H1 (cell line): Measurements from ENCODE around the gene PDGFB. TPM values are rescaled to one million over a fixed set of nuclear protein-coding genes. Genes with fewer than 3 reads are reported as not detected.

Source experiments
- ASH2L ChIP-seq: fragments of 200-600, 300-600 bp; sonication (generic); IDR thresholded peaks from one replicate; pipeline ENCODE4 v1.7.1; 2017; ENCODE audit warnings: low read length
- BACH1 ChIP-seq: IDR thresholded peaks from 2 replicates; pipeline ENCODE4 v1.6.1; 2012; ENCODE audit warnings: low read length, improper control_type of control experiment
- BCL11A ChIP-seq, 2 experiments: IDR thresholded peaks; one replicate each; pipeline ENCODE4 v1.6.1; 2011; ENCODE audit warnings: low read depth in 2 of 2, low read length in 2 of 2, mild to moderate bottlenecking in 2 of 2
- BRCA1 ChIP-seq: IDR thresholded peaks from 2 replicates; pipeline ENCODE4 v1.6.1; 2012; ENCODE audit warnings: low read depth, low read length, improper control_type of control experiment
- CBX5 ChIP-seq: fragments of 300-800, 300-1000 bp; sonication (generic); IDR thresholded peaks from 2 replicates; pipeline ENCODE4 v1.7.1; 2016; ENCODE audit warnings: antibody characterized with exemption, low read length, low read depth
- CTBP2 ChIP-seq: IDR thresholded peaks from 2 replicates; pipeline ENCODE4 v1.7.0; 2011; ENCODE audit warnings: borderline replicate concordance, mild to moderate bottlenecking, moderate library complexity, mixed read lengths, low read length; ENCODE audit not compliant: insufficient read depth, insufficient read length
- E2F6 ChIP-seq: IDR thresholded peaks from 2 replicates; pipeline ENCODE4 v1.6.1; 2012; ENCODE audit warnings: inconsistent platforms
- EP300 ChIP-seq, 2 experiments: IDR thresholded peaks; 1 replicate in 1 of 2; 2 replicates in 1 of 2; pipeline ENCODE4 v1.6.1; 2011 to 2012; ENCODE audit warnings: low read depth in 2 of 2, low read length in 2 of 2, mild to moderate bottlenecking in 2 of 2, borderline replicate concordance in 1 of 2, inconsistent platforms in 1 of 2, moderate library complexity in 1 of 2
- EZH2 ChIP-seq: fragments of 200-600 bp; sonication (generic); IDR thresholded peaks from 2 replicates; pipeline ENCODE4 v1.7.1; 2012; ENCODE audit warnings: low read depth, mild to moderate bottlenecking, moderate library complexity, low read length, inconsistent platforms; ENCODE audit not compliant: severe bottlenecking
- FOSL1 ChIP-seq: IDR thresholded peaks from 2 replicates; pipeline ENCODE4 v1.6.1; 2011; ENCODE audit warnings: mild to moderate bottlenecking, low read depth, low read length, moderate library complexity; ENCODE audit not compliant: insufficient read depth
- KDM4A ChIP-seq: IDR thresholded peaks from one replicate; pipeline ENCODE4 v1.7.1; 2012; ENCODE audit warnings: low read depth, mild to moderate bottlenecking, moderate library complexity, low read length, inconsistent platforms; ENCODE audit not compliant: severe bottlenecking
- MAX ChIP-seq: IDR thresholded peaks from 2 replicates; pipeline ENCODE4 v1.6.1; 2012; ENCODE audit warnings: inconsistent platforms
- POLR2AphosphoS5 ChIP-seq: IDR thresholded peaks from 2 replicates; pipeline ENCODE4 v1.6.1; 2011; ENCODE audit warnings: low read depth, low read length
- POU5F1 ChIP-seq: IDR thresholded peaks from 2 replicates; pipeline ENCODE4 v1.6.1; 2011; ENCODE audit warnings: low read depth, mild to moderate bottlenecking, low read length, moderate library complexity
- RFX5 ChIP-seq: IDR thresholded peaks from 2 replicates; pipeline ENCODE4 v1.6.1; 2011; ENCODE audit warnings: low read depth, low read length, improper control_type of control experiment, borderline replicate concordance
- SIX5 ChIP-seq: IDR thresholded peaks from 2 replicates; pipeline ENCODE4 v1.6.1; 2011; ENCODE audit warnings: mild to moderate bottlenecking, low read depth, low read length
- SP2 ChIP-seq: IDR thresholded peaks from 2 replicates; pipeline ENCODE4 v1.6.1; 2012; ENCODE audit warnings: mild to moderate bottlenecking, low read length, inconsistent platforms
- SP4 ChIP-seq: IDR thresholded peaks from 2 replicates; pipeline ENCODE4 v1.6.1; 2012; ENCODE audit warnings: low read length, inconsistent platforms
- SRF ChIP-seq: IDR thresholded peaks from 2 replicates; pipeline ENCODE4 v1.6.1; 2011; ENCODE audit warnings: mild to moderate bottlenecking, low read depth, low read length, moderate library complexity
- polyA plus RNA-seq, 7 experiments: library from polyadenylated mRNA; depleted of rRNA in 3 of 7; stranded (reverse) in 5 of 7; unstranded in 2 of 7; fragments of >200 nt in 5 of 7; fragments of 200-250 nt in 2 of 7; gene quantifications; 1 replicate in 5 of 7; 2 replicates in 1 of 7; 4 replicates in 1 of 7; pipeline versions ENCODE4 v1.2.1 to v1.2.3, GENCODE V29; 2011 to 2013; ENCODE audit warnings: missing spikeins in 2 of 7, mixed read lengths in 2 of 7
- total RNA-seq: library from RNA; stranded (reverse); fragmentation: NEBNext Ultra II Directional; extraction: Animal tissue kit (Norgen Biotek cat#: 25700); gene quantifications from 2 replicates; pipeline ENCODE4 v1.2.1, GENCODE V29; 2021

Gene PDGFB
- total and polyA plus RNA-seq, 2 of the 8 experiments (the other 6 are each of a cell fraction or from before 2014, with no cell fraction given): 3.9 to 8.5 TPM

DNA sequence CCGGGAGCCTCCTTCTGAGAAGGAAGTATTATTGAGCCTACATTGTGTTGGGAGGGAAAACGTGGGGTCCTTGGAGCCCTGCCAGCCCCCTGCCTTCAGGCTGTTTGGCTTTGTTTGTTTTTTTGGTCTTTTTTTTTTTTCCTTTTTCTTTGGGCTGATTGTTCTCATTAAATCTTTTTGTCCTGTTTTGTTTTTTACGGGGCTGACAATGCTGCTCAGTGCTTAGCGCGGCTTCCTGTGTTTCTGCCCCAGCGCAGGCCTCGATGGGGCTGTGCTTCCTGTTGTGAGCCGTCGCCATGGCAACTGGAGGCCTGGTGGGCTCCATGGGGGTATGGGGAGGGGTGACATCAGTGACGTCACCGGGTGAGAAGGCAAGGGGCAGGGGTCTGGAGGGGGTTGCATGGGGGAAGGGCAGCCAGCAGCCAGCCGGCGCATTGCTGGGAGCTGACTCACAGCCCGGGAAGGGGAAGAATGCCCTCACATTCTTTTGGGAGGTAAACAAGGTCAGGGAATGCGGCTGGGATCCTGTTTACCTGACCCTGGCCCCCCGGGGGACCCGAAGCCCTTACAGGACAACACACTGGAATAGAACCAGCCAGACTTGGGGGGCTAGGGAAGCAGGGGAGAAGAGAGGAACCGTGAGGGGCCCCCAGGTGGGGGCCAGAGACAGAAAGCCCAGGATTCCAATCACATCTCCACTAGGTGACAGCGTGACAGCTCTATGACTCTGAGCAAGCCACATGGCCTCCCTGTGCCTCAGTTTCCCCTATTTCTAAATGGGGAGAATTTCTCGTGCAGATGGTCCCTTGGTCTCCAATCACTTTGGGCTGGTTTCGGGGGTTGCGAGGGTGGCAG, 70.1 kb downstream of the PDGFB start (continued):
- no peak for TF ChIP-seq SP2
- TF ChIP-seq POU5F1: 0 out of 2 replicates have a peak, but pooled peaks have one; percentile 4
- no peak for TF ChIP-seq KDM4A
- TF ChIP-seq SIX5: no peak
- peak; percentile 76 to 100 for TF ChIP-seq EP300 (IDR thresholded peaks at IDR 0.05; ENCODE audit: borderline replicate concordance in 1 of 2, low read depth in 2 of 2, low read length in 2 of 2)
- no peak for TF ChIP-seq SP4
- peak; percentile 78 for TF ChIP-seq MAX
- TF ChIP-seq EZH2: no peak
- peak; percentile 64 for TF ChIP-seq POLR2AphosphoS5
- 0 out of 2 replicates have a peak, but pooled peaks have one; percentile 2 for TF ChIP-seq BRCA1
- no peak for TF ChIP-seq E2F6
- TF ChIP-seq ASH2L: peak; percentile 74
- TF ChIP-seq FOSL1: peak; percentile 86
- peak; percentile 62; the same call in 1 of the 2 replicates for TF ChIP-seq RFX5
- no peak for TF ChIP-seq SRF
- TF ChIP-seq CBX5: no peak
- no peak for TF ChIP-seq BACH1
- no peak for TF ChIP-seq CTBP2
- TF ChIP-seq BCL11A (IDR thresholded peaks at IDR 0.05; ENCODE audit: low read depth in 2 of 2, low read length in 2 of 2): peak; percentile 46 to 75
